Measurements from ENCODE around the gene SEC14L1.
"Not testable (repeated sequence)": the region's sequence is repeated elsewhere in the genome, so short reads cannot be mapped to it uniquely, and the experiment has no call there.

Gene SEC14L1

GRCh38 chr17:77099997-77100396, 40.8 kb upstream of the SEC14L1 start:
- TF ChIP-seq CTCF (IDR thresholded peaks at IDR 0.05; ENCODE audit: borderline replicate concordance, insufficient read depth, low read depth, low read length): no peak
- no peak overlapping the region for H3K4me3 ChIP-seq (ENCODE audit: low read depth, low read length)

- no peak overlapping the region for H3K4me3 ChIP-seq (ENCODE audit: low read depth, low read length)
- no peak for TF ChIP-seq CTCF (IDR thresholded peaks at IDR 0.05; ENCODE audit: borderline replicate concordance, insufficient read depth, low read depth, low read length)
Observed at GRCh38 chr17:77101521-77102410, 39.0 kb upstream of the SEC14L1 start.

GRCh38 chr17:77102411-77103134, 38.2 kb upstream of the SEC14L1 start:
- not testable (repeated sequence) for H3K4me3 ChIP-seq (ENCODE audit: low read depth, low read length)

- no peak overlapping the region for H3K4me3 ChIP-seq (ENCODE audit: low read depth, low read length)
- no peak for TF ChIP-seq CTCF (IDR thresholded peaks at IDR 0.05; ENCODE audit: borderline replicate concordance, insufficient read depth, low read depth, low read length)
Observed at GRCh38 chr17:77105706-77106105, 35.1 kb upstream of the SEC14L1 start.

GRCh38 chr17:77106874-77107358, 33.9 kb upstream of the SEC14L1 start:
- TF ChIP-seq CTCF (IDR thresholded peaks at IDR 0.05; ENCODE audit: borderline replicate concordance, insufficient read depth, low read depth, low read length): peak; percentile 17; the same call in 1 of the 2 replicates
- no peak overlapping the region for H3K4me3 ChIP-seq (ENCODE audit: low read depth, low read length)

GRCh38 chr17:77107506-77108433, 33.0 kb upstream of the SEC14L1 start:
- H3K4me3 ChIP-seq (ENCODE audit: low read depth, low read length): no peak overlapping the region
- no peak for TF ChIP-seq CTCF (IDR thresholded peaks at IDR 0.05; ENCODE audit: borderline replicate concordance, insufficient read depth, low read depth, low read length)

All from GM12875 (cell line).